Pancreas (tissue), 10 donors: ENCODE data around the gene DDX10. TPM values are rescaled to one million over a fixed set of nuclear protein-coding genes. Genes with fewer than 3 reads are reported as not detected.

Experiments used
- ATAC-seq, 4 donors: fragments of 200-7000 bp; cut with Tn5 transposase; one replicate each; pipeline versions ENCODE4 v1.8.0 to v1.9.1; 2020; ENCODE audit warnings: mild to moderate bottlenecking in 4 of 4, moderate library complexity in 4 of 4
- DNase-seq, 6 donors: peaks; one replicate each; pipeline ENCODE4 v3.0.0-alpha.2; 2020
- FAIRE-seq: peaks from 2 replicates; lab custom pipeline; 2012; peaks lifted over from hg19 to GRCh38; lab: Jason Lieb, UNC
- H3K27ac ChIP-seq, 4 donors: fragments of 200-600 bp; sonication (generic); 1 replicate in 3 of 4; 2 replicates in 1 of 4; pipeline versions ENCODE4 v1.5.0 to v1.8.0; 2020
- H3K27me3 ChIP-seq, 4 donors: fragments of 200-600 bp; one replicate each; pipeline ENCODE4 v1.8.0; 2021
- H3K36me3 ChIP-seq, 3 donors: fragments of 200-600 bp; sonication (generic) in 1 of 3; one replicate each; pipeline versions ENCODE4 v1.5.0 to v1.8.0; 2020 to 2021
- H3K4me1 ChIP-seq, 3 donors: fragments of 200-600 bp; one replicate each; pipeline ENCODE4 v1.8.0; 2021
- H3K4me3 ChIP-seq, 4 donors: fragments of 200-600 bp; sonication (generic) in 2 of 4; one replicate each; pipeline versions ENCODE4 v1.5.0 to v1.8.0; 2020 to 2021
- H3K9me3 ChIP-seq, 4 donors: fragments of 200-600 bp; one replicate each; pipeline ENCODE4 v1.8.0; 2021
- WGBS, 2 donors: extraction: QIAGEN DNeasy Blood & Tissue Kit; methylation state at CpG; one replicate each; pipeline ENCODE4 v1.1.7; 2013; 5-methylcytosine and 5-hydroxymethylcytosine counted together
- intact Hi-C, 3 donors: fragments of 100-400 bp; cut with DNase I; formaldehyde crosslinking; loops; one replicate each; pipeline versions ENCODE4 v1.11.1 to v1.14.2; 2022
- polyA plus RNA-seq, 2 donors: library from polyadenylated mRNA; stranded (reverse); fragments of 200-250 nt; gene quantifications; one replicate each; pipeline ENCODE4 v1.2.3, GENCODE V29; 2013
- total RNA-seq, 6 donors: library from RNA; stranded (reverse); fragmentation: NEBNext Ultra II Directional in 4 of 6; extraction: Animal tissue kit (Norgen Biotek cat#: 25700) in 4 of 6; gene quantifications; one replicate each; pipeline versions ENCODE4 v1.2.1 to v1.2.4, GENCODE V29; 2021 to 2023
- TF ChIP-seq, protein P1 (sequence below), 4 donors: fragments of 200-600 bp; sonication (generic) in 3 of 4; IDR thresholded peaks; one replicate each; pipeline versions ENCODE4 v1.5.0 to v1.8.0; 2021; ENCODE audit warnings: antibody characterized with exemption in 4 of 4
- donor health status: healthy with polysubstance abuse.
- donor health status: DM: no; HTN: no; CAD: no; lungs with moderate emphysema.
- donor health status: DM: no; HTN: no; CAD: no.
- donor health status: control.
- donor health status: control.
- donor health status: Bipolar disorder and iron deficiency.
- donor health status: DM: yes; HTN: yes; CAD: no.
- donor health status: DM: no; HTN: no; CAD: no.
- donor health status: DM: no; HTN: no; CAD: no.
- donor health status: DM: yes; HTN: yes; CAD: no.

DDX10 gene
- total and polyA plus RNA-seq, 8 donors, result 10.9 to 18.4 (median 16.5) TPM

- TF ChIP-seq, protein P1, sequence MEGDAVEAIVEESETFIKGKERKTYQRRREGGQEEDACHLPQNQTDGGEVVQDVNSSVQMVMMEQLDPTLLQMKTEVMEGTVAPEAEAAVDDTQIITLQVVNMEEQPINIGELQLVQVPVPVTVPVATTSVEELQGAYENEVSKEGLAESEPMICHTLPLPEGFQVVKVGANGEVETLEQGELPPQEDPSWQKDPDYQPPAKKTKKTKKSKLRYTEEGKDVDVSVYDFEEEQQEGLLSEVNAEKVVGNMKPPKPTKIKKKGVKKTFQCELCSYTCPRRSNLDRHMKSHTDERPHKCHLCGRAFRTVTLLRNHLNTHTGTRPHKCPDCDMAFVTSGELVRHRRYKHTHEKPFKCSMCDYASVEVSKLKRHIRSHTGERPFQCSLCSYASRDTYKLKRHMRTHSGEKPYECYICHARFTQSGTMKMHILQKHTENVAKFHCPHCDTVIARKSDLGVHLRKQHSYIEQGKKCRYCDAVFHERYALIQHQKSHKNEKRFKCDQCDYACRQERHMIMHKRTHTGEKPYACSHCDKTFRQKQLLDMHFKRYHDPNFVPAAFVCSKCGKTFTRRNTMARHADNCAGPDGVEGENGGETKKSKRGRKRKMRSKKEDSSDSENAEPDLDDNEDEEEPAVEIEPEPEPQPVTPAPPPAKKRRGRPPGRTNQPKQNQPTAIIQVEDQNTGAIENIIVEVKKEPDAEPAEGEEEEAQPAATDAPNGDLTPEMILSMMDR (IDR thresholded peaks at IDR 0.05), result no peak
These were observed 279.0 kb downstream of the DDX10 start for GRCh38 chr11:108943853-108944252.

DNA sequence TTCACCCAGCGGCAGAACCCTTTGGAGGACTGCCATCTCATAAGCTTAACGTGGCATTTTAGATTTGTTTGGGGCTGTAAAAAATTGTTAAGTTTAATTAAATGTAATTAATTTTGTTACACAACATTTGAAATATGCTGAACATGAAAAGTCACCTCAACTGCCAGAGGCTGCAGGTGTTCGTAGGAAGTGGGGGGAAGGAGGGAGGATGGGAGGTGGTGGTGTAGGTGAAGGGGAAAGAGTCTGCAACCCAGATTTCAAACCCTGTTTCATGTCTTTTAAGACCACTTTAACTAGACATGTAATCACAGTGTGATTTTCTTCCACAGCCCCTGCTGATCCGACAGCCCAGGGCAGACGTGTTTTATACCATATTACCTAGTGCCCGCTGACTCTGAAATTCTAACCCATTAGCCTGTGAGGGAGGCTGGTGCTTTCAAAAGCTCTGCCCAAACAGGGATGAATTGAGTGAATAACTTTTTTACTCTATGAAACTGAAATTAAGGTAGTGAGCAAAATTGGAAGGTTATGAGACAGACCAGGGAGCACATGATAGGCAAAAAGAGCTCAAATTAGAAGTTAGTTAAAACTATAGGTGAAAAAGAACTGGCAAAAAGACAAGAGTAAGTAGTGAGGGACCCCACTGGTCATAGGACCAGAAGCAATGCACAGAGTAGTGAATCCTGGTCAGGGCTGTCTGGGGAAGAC, 279.8 kb downstream of the DDX10 start:
- Histone ChIP-seq H3K4me3 (no peak overlapping the region), H3K9me3 (no peaks in the 10 kb centered on the region), H3K27ac (no peak overlapping the region), H3K27me3 (no peaks in the 10 kb centered on the region), H3K4me1 (no peaks in the 10 kb centered on the region), H3K36me3 (peaks cover 0 to 9% (median 0%) of the 10 kb centered on the region in 3 donors)
- FAIRE-seq, result no peak
- ATAC-seq, result no peak
- TF ChIP-seq, protein P1 (IDR thresholded peaks at IDR 0.05), result no peak
- intact Hi-C loops, result no loop called here
- 86% methylated on average over 6 of the region's 6 CpGs for WGBS, 2 donors
- DNase-seq, result no peak

More at GRCh38 chr11:108943853-108944252, 279.0 kb downstream of the DDX10 start:
- no peak for DNase-seq
- Histone ChIP-seq H3K9me3 (no peaks in the 10 kb centered on the region), H3K36me3 (peaks cover 0 to 9% (median 0%) of the 10 kb centered on the region in 3 donors), H3K27ac (no peak overlapping the region), H3K4me1 (no peaks in the 10 kb centered on the region), H3K27me3 (no peaks in the 10 kb centered on the region), H3K4me3 (no peak overlapping the region)
- FAIRE-seq, result no peak
- ATAC-seq, result no peak
- intact Hi-C loops, result no loop called here
- 73 to 81% methylated on average over 4 of the region's 4 CpGs for WGBS, 2 donors

DNA sequence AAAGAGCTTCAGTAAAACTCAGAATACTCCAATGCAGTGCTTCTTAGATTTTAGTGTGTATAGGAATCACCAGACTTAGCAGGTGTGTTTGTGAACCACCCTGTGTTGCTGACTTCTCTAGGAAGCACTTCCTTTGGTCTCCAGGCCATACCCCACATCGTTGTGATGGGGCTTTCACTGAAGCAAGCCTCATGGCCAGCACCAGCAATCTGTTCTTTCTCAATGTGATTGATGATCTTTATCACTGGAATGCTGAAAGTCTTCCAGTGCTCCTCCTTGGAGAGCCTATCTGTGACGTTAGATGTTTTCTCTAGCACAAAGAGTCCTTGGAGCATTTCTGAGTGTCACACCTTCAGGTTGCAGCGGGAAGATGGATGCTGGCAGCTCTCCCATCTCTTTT, 280.5 kb downstream of the DDX10 start:
- intact Hi-C loops, result no loop called here
- 64 to 73% methylated on average over 3 of the region's 3 CpGs for WGBS, 2 donors
- no peaks in the 10 kb centered on the region for H3K9me3 ChIP-seq

GRCh38 chr11:108947654-108948570, 283.0 kb downstream of the DDX10 start:
- TF ChIP-seq, protein P1 (IDR thresholded peaks at IDR 0.05), result no peak
- ATAC-seq (no peak), DNase-seq (no peak), FAIRE-seq (no peak)
- H3K36me3 ChIP-seq, result no peaks in the 10 kb centered on the region
- no peaks in the 10 kb centered on the region for H3K9me3 ChIP-seq
- no peak overlapping the region for H3K27ac ChIP-seq
- intact Hi-C loops, result no loop called here
- no peak overlapping the region for H3K4me3 ChIP-seq
- no peaks in the 10 kb centered on the region for H3K4me1 ChIP-seq
- WGBS, 2 donors, result 78 to 82% methylated on average over 7 of the region's 7 CpGs
- H3K27me3 ChIP-seq, result no peaks in the 10 kb centered on the region

More for the DNA sequence above, 280.5 kb downstream of the DDX10 start:
- FAIRE-seq (no peak), ATAC-seq (no peak), DNase-seq (no peak)
- H3K4me3 ChIP-seq, result no peak overlapping the region
- H3K36me3 ChIP-seq, result peaks cover 0 to 6% (median 0%) of the 10 kb centered on the region in 3 donors
- H3K4me1 ChIP-seq, result no peaks in the 10 kb centered on the region
- H3K27me3 ChIP-seq, result no peaks in the 10 kb centered on the region
- TF ChIP-seq, protein P1 (IDR thresholded peaks at IDR 0.05), result no peak
- H3K27ac ChIP-seq, result no peak overlapping the region
